ENCODE measurements around the gene PRKCA. TPM values are rescaled to one million over a fixed set of nuclear protein-coding genes. Genes with fewer than 3 reads are reported as not detected.

The PRKCA gene
- total and polyA plus RNA-seq, 10 of the 15 experiments (the other 5 are each of a cell fraction or from before 2014, with no cell fraction given) = 0.11 to 14.6 (median 0.72) TPM

GRCh38 chr17:66839616-66840015 lies 537.2 kb downstream of the PRKCA start (continued):
- TF ChIP-seq USF1 (IDR thresholded peaks at IDR 0.05; ENCODE audit: borderline replicate concordance, extremely low read length, insufficient read depth, low read depth, low read length) = no peak
- no peak for TF ChIP-seq HDAC6 (IDR thresholded peaks at IDR 0.05; ENCODE audit: unreplicated experiment)

- Histone ChIP-seq H3K9me3 (replicated peaks; ENCODE audit: control insufficient read depth, insufficient read depth, low read length) (no peaks in the 10 kb centered on the region), H3K79me2 (ENCODE audit: control insufficient read depth, insufficient read depth, low read length) (no peaks in the 10 kb centered on the region), H3K4me1 (ENCODE audit: control insufficient read depth, insufficient read depth, low read length) (no peaks in the 10 kb centered on the region), H3K9ac (ENCODE audit: control insufficient read depth, insufficient read depth, low read length) (no peak overlapping the region), H3K27ac (ENCODE audit: control insufficient read depth, insufficient read depth) (no peak overlapping the region), H3K36me3 (ENCODE audit: control insufficient read depth in 2 of 2, insufficient read depth in 2 of 2, low read length in 1 of 2) (no peaks in the 10 kb centered on the region), H3K27me3 (replicated peaks in 1 of 2; ENCODE audit: control insufficient read depth in 2 of 2, insufficient read depth in 2 of 2, low read length in 1 of 2) (no peaks in the 10 kb centered on the region), H2AFZ (ENCODE audit: control insufficient read depth, low read depth, low read length) (no peak overlapping the region), H3K4me2 (ENCODE audit: control insufficient read depth, insufficient read depth) (no peak overlapping the region), H3K4me3 (no peak overlapping the region), H4K20me1 (ENCODE audit: control insufficient read depth, insufficient read depth) (no peaks in the 10 kb centered on the region)
- BruUV-seq (replicated peaks) = no TSS peak
- in situ Hi-C loops (cut with MboI) (no loop called here), intact Hi-C loops (cut with micrococcal nuclease; ENCODE audit: unreplicated experiment) (no loop called here)
- ChIA-PET SMC1A (ENCODE audit: uncharacterized antibody, unreplicated experiment) (no interaction called here), CTCF (no interaction called here), POLR2A (no interaction called here), RAD21 (ENCODE audit: unreplicated experiment) (no interaction called here)
- ATAC-seq = no peak
- no peak for FAIRE-seq
- 16% methylated on average over 10 of the region's 10 CpGs for WGBS (ENCODE audit: insufficient coverage, insufficient replicate concordance, low lambda C conversion rate, missing lambda C conversion rate)
- TF ChIP-seq ZBTB40 (IDR thresholded peaks at IDR 0.05; ENCODE audit: borderline replicate concordance) (no peak), ZBED1 (IDR thresholded peaks at IDR 0.05; ENCODE audit: borderline replicate concordance) (no peak), MTA2 (IDR thresholded peaks at IDR 0.05; ENCODE audit: low read depth) (no peak), RELB (IDR thresholded peaks at IDR 0.05; ENCODE audit: low read depth) (no peak)
- no peak for DNase-seq (ENCODE audit: low read depth, low spot score)
These were observed 537.6 kb downstream of the PRKCA start for GRCh38 chr17:66840061-66840460.

All from GM12878 (cell line).